Measurements from ENCODE around the gene EOMES.
"Not testable (repeated sequence)": the region's sequence is repeated elsewhere in the genome, so short reads cannot be mapped to it uniquely, and the experiment has no call there.

The EOMES gene

GRCh38 chr3:27721717-27722564, at the start of gene EOMES:
EOMES (minus strand) TSS chr3:27722323; CDS start chr3:27722294, 29 bp downstream.
- peak; percentile 64 for DNase-seq

DNA sequence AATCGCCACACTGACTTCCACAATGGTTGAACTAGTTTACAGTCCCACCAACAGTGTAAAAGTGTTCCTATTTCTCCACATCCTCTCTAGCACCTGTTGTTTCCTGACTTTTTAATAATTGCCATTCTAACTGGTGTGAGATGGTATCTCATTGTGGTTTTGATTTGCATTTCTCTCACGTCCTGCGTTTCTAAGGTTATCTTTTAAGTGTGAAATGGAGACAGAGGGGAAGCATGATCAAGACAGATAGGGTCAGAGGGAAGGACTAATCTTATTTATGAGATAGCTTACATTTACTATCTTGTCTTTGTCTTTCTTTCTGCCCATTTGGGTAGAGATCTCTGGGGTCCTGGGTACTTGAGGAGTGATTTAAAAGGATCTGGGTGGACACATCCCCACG, 48.3 kb upstream of the EOMES start:
- not testable (repeated sequence) for DNase-seq

- no peak for DNase-seq
These were observed 44.9 kb upstream of the EOMES start for GRCh38 chr3:27767000-27767399.

- DNase-seq, result no peak
These were observed 36.0 kb upstream of the EOMES start for GRCh38 chr3:27758083-27758482.

- DNase-seq, result no peak
These were observed 34.8 kb upstream of the EOMES start for GRCh38 chr3:27756877-27757276.

DNA sequence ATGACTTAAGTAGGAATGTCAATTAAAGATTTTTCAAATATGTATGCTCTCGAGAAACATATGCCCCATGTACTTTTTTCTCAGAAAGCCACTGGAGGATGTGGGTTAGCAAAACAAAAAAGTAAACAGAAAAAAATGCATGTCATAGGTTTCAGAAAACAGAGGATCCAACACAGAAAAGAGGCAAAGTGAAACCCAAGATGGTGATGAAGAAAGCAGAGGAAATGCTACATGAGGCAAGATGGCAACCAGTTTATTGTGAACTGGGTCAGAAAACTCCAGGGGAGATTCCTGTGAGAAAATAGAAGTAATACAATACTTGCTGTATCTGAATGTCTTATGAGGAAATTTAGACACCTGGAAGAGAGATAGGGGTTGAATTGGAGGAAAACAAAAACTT, 30.8 kb upstream of the EOMES start:
- no peak for DNase-seq

DNA sequence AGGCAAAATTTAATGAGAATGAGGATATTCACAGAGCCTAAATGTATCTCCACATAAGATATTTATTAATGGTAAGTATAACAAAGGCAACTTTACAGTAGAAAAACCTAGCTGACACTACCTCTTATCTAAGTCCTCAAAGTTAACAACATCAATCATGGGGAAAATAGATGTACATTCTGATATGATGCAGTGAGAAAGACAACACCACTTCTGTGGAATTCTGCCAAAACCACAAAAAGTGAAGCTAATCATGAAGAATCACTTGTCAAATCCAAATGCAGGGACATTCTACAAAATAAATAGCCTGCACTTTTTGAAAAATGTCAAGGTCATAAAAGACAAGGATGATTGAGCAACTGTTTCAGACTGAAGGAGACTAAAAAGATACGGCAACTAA, 27.5 kb upstream of the EOMES start:
- DNase-seq, result no peak

- no peak for DNase-seq
These were observed 24.7 kb upstream of the EOMES start for GRCh38 chr3:27746838-27747237.

GRCh38 chr3:27740854-27741253, 18.7 kb upstream of the EOMES start:
- DNase-seq, result no peak

DNA sequence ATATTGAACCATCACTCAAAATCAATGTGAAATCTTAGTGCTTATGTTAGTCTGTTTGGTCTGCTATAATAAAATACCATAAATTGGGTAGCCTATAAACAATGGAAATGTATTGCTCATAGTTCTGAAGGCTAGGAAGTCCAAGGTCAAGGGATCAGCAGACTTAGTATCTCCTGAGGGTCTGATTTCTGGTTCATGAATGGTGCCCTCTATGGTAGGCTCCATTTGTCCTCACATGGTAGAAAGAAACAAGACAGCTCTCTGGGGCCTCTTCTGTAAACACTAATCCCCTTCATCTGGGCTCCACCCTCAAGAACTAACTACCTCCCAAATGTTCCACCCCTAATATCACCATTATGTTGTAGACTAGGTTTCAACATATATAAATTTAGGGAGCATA, 15.0 kb upstream of the EOMES start:
- no peak for DNase-seq

GRCh38 chr3:27730774-27731659, 8.9 kb upstream of the EOMES start:
- no peak for DNase-seq

DNA sequence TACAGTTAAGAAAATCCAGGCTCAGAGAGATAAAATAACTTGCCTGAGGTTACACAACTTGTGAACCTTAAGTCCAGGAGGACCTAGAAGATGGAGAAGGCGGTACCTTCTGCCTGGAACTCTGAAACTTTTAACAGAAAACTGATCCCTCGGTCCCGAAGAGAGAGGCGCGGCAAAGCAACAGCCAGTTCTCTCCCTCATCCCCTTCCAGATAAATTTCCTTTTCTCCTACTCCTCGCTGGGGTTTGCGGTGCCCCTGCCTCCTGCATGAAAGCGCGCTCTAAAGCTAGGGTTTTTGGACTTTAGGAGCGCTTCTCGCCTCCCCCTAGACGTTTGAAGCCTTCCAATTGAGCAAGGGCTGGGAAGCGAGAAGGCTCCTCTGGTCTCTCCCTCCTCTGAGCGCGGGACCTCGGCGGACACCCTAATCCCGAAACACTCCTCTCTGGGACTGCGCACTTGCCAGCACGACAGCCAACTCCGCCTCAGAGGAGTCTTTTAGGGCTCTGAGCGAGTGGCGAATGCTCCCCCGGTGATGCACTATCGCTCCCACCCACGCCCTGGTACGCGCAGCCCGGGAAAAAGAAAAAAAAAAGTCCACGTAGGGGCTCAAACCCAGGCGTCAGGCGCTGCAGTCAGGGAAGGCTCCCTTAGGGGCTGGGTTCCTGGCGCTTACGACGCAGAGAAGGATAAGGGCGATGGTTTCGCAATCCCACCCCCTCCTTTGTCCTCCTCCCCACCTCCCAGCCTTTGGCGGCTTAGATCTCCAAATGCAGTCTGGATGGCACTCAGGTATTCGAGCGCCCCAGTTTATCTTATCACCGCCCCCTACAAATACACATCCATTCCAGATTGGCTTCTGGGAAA, 7.9 kb upstream of the EOMES start:
- peak; percentile 39 for DNase-seq

DNA sequence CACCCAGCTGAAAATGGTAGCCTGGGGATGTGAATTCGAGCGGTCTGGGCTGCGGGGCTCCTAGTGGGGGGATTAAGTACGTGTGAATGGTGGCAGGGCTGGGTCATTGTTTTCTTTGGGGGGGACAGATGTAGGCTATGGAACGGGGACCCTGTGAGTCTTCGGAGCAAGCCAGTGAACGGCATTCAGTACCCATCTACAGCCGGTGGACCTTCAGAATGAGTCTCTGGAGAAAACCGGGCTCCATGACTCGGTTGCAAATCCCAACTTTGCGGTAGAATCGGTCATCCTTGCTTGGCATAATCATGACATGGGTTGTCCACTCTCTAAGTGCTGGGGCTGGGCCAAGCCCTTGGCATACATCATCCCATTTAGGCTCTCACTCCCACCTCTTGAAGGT, 7.2 kb upstream of the EOMES start:
- DNase-seq, result no peak

- no peak for DNase-seq
These were observed 6.3 kb upstream of the EOMES start for GRCh38 chr3:27728195-27729087.

DNA sequence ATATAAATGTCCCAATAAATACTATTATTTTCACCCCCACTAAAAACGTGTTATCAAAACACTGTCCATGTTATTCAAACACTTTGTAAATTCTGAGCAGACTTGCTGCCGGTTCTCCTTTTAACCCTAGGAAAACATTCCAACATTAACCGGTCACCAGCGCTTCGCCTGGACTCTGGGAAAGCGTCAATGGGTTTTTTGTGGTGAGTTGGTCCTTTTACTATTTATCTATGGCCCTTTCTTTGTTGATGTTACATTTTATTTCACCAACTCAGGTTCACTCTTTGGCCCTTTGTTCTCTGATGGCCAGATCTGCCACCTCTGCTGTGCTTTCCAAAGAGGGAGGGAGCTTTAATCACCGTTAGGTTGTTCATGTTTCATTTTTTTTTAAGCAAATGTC, 4.1 kb upstream of the EOMES start:
- no peak for DNase-seq

GRCh38 chr3:27724459-27725197, 2.5 kb upstream of the EOMES start:
- no peak for DNase-seq

DNA sequence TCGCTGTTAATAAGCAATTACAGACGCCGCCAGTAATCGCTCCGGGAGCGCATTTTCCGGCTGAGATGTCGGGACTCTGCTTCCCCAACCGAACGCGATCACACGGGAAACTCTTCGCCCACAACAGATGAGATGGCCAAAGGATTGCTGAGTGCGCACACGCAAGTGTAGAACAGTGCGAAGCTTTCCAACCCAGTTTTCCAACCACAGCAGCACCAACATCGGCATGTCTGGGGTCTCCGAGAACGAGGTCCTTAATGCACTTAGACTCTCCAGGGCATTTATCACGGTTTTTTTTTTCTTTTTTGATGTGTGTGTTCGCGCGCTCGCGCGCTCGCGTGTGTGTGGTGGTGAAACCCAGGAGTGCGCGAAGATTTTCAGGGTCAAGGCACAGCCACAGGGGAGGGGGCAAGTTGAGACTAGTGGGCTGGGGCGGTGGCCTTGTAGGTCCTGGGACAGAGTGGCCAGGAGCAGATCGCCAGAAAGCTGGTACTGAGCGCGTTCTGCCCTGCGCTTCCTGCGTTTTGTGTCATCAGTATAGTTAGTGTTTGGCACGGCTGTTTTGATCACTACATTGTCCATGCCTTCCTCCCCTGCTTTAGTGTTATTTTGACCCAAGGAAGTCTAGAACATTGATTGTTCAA, 1.8 kb upstream of the EOMES start:
- no peak for DNase-seq

DNA sequence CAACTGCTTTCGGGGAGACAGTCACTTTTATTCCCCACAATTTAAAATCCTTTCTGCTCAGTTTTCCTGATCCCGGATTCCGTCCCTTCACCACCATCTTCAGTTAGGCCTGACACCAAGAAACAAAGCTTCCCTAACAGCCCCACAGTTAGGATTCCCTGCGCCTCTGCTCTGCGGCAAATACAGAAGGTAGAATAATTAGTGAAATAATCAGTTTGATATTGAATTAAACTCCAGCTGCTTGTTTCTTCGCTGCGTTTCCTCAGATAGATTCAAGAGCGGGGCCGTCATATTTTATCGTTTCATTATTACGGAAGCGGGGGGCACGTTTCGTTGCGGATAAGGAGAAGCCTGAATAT, 1.3 kb upstream of the EOMES start:
- DNase-seq, result no peak

DNA sequence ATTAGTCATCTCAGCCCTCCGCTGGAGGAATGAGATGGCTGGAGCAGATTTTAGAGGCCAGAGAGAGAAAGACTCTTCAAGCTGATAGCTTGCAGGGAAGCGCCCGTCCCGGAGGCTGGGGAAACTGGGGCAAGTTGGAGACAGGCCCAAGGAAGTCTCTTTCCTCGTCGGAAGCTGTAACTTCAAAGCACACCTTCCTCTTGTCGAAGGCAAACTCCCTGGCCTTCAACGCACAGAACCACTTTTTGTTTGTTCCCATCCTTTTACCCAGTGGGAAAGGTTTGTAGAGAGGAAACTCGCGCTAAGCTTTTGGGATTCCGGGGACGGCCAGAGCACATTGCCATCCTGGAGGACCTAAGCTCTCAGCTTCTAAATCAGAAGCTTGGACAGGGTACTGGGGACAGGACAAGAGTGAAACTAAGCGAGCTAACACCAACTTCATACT, 900 bp upstream of the EOMES start:
- no peak for DNase-seq

DNA sequence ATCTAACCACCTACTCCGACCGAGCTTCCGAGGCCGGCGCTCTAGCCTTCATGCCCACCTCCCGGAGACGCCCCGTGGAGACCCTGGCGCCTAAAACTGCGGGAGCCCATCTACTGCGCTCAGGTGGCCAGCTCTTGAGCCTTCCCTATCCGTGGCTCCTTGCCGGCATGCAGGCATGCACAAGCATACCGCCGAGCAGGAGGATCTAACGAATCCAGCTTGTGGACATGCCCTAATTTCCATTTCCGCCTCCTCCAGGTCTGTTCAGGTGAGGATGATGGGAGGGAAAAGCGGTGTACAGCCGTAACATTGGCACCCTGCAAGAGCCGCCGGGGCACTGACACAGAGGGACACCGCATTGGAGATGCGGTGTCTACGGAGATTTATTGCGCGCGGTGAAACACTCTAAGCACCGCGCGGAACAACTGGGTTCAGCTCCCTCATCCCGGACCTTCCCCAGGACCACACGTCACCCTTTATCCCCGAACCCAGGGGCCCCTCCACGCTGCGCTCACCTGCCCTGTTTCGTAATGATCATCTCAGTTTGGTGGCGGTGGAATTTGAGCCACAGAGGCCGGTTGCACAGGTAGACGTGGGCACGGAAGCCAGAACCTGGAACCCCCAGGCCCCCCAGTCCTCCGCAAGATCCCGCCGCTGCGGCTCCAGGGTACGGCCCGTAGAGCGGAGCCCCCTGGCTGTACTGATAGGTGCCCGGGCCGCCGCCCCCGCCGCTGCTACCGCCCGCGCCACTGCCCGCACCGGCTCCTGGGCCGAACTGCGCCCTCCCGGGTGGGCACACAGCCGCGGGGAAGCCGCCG, 1.0 kb downstream of the EOMES start:
- no peak for DNase-seq

Data from stimulated activated CD4-positive, alpha-beta T cell treated with anti-CD3 and anti-CD28 coated beads, Interleukin-4, amount 100 ng/mL, for 1 hour (primary cell).